SK-N-SH (cell line): Measurements from ENCODE around the gene ZNF750. TPM values are rescaled to one million over a fixed set of nuclear protein-coding genes. Genes with fewer than 3 reads are reported as not detected.

Experiments
- CTCF ChIA-PET: fragments of 300-600, 350-600 bp; formaldehyde crosslinking; extraction: SDS; loops from one replicate; lab custom pipeline; 2021; lab: Yijun Ruan, JAX
- POLR2A ChIA-PET: fragments of 350-600 bp; sonication (Branson Sonifier 250); formaldehyde crosslinking; extraction: SDS; loops from one replicate; lab custom pipeline; 2020; ENCODE audit warnings: antibody characterized with exemption, inconsistent platforms; lab: Yijun Ruan, JAX
- DNase-seq: peaks from one replicate; pipeline ENCODE4 v3.0.0; 2012
- H2AFZ ChIP-seq: fragments of 200-600 bp; sonication (generic); 2 replicates; pipeline ENCODE4 v1.8.1; 2016; ENCODE audit warnings: antibody characterized with exemption, mild to moderate bottlenecking, low read depth
- H3F3A ChIP-seq: fragments of 200-600 bp; sonication (generic); replicated peaks from 2 replicates; pipeline ENCODE3; 2016; ENCODE audit warnings: antibody characterized with exemption, mild to moderate bottlenecking; ENCODE audit not compliant: insufficient read depth
- H3K27ac ChIP-seq, 2 experiments: fragments of 200-500 bp in 1 of 2; fragments of 200-600 bp in 1 of 2; sonication (Bioruptor generic) in 1 of 2; sonication (generic), shearing (Covaris generic) in 1 of 2; 2 replicates each; pipeline versions ENCODE4 v1.5.1 to v1.6.1; 2014 to 2016; ENCODE audit warnings: low read depth in 2 of 2, inconsistent platforms in 1 of 2, low read length in 1 of 2, mild to moderate bottlenecking in 1 of 2, mixed read lengths in 1 of 2
- H3K27me3 ChIP-seq: fragments of 200-600 bp; sonication (generic), shearing (Covaris generic); 2 replicates; pipeline ENCODE4 v1.6.1; 2016; ENCODE audit warnings: mixed run types; ENCODE audit not compliant: insufficient read depth
- H3K36me3 ChIP-seq, 2 experiments: fragments of 200-500 bp in 1 of 2; fragments of 200-600 bp in 1 of 2; sonication (Bioruptor generic) in 1 of 2; sonication (generic) in 1 of 2; replicated peaks in 1 of 2; 2 replicates each; pipeline versions ENCODE3 to v1.5.1; 2014 to 2016; ENCODE audit warnings: low read length in 1 of 2, mild to moderate bottlenecking in 1 of 2; ENCODE audit not compliant: insufficient read depth in 2 of 2, control insufficient read depth in 1 of 2
- H3K4me1 ChIP-seq, 2 experiments: fragments of 200-500 bp in 1 of 2; fragments of 200-600 bp in 1 of 2; sonication (Bioruptor generic) in 1 of 2; sonication (generic), shearing (Covaris generic) in 1 of 2; 2 replicates each; pipeline versions ENCODE4 v1.5.1 to v1.6.1; 2014 to 2016; ENCODE audit warnings: low read depth in 1 of 2, low read length in 1 of 2, mixed run types in 1 of 2; ENCODE audit not compliant: insufficient read depth in 2 of 2, control insufficient read depth in 1 of 2
- H3K4me2 ChIP-seq: fragments of 200-600 bp; sonication (generic), shearing (Covaris generic); 2 replicates; pipeline ENCODE4 v1.6.1; 2017; ENCODE audit warnings: mixed run types
- H3K4me3 ChIP-seq, 2 experiments: fragments of 200-500 bp in 1 of 2; fragments of 200-600 bp in 1 of 2; sonication (Bioruptor generic) in 1 of 2; sonication (generic), shearing (Covaris generic) in 1 of 2; 2 replicates each; pipeline versions ENCODE4 v1.5.1 to v1.8.1; 2014 to 2016; ENCODE audit warnings: low read depth in 2 of 2, inconsistent platforms in 1 of 2, low read length in 1 of 2, mild to moderate bottlenecking in 1 of 2, mixed read lengths in 1 of 2, moderate library complexity in 1 of 2
- H3K79me2 ChIP-seq: fragments of 200-600 bp; sonication (generic); 2 replicates; pipeline ENCODE4 v1.8.1; 2017; ENCODE audit warnings: mild to moderate bottlenecking; ENCODE audit not compliant: insufficient read depth
- H3K9ac ChIP-seq: fragments of 200-600 bp; sonication (generic); 2 replicates; pipeline ENCODE4 v1.6.1; 2017; ENCODE audit warnings: mixed run types
- H3K9me2 ChIP-seq: fragments of 200-600 bp; sonication (generic); 2 replicates; pipeline ENCODE4 v1.6.1; 2017; ENCODE audit warnings: mixed run types
- H3K9me3 ChIP-seq: fragments of 200-600 bp; sonication (generic); 2 replicates; pipeline ENCODE4 v1.6.1; 2017; ENCODE audit warnings: mixed run types, mild to moderate bottlenecking, moderate library complexity
- H4K20me1 ChIP-seq: fragments of 200-600 bp; sonication (generic); 2 replicates; pipeline ENCODE4 v1.6.1; 2017; ENCODE audit warnings: mild to moderate bottlenecking, mixed run types; ENCODE audit not compliant: insufficient read depth
- ELF1 ChIP-seq: IDR thresholded peaks from 2 replicates; pipeline ENCODE4 v1.4.0; 2012
- EZH2phosphoT487 ChIP-seq: fragments of 200-600 bp; sonication (generic); IDR thresholded peaks from 2 replicates; pipeline ENCODE4 v1.6.1; 2017; ENCODE audit warnings: low read depth, mixed run types, mild to moderate bottlenecking, antibody characterized with exemption, moderate library complexity, borderline replicate concordance
- FOSL2 ChIP-seq: IDR thresholded peaks from 2 replicates; pipeline ENCODE4 v1.4.0; 2012; ENCODE audit warnings: low read depth, mild to moderate bottlenecking, moderate library complexity, borderline replicate concordance
- RCOR1 ChIP-seq: fragments of 150-350 bp; IDR thresholded peaks from 2 replicates; pipeline ENCODE4 v1.6.1; 2017; ENCODE audit warnings: antibody characterized with exemption, low read length
- SIN3A ChIP-seq: IDR thresholded peaks from 2 replicates; pipeline ENCODE4 v1.6.1; 2012; ENCODE audit warnings: low read depth, mild to moderate bottlenecking, low read length, moderate library complexity, borderline replicate concordance
- TAF1 ChIP-seq: IDR thresholded peaks from 2 replicates; pipeline ENCODE4 v1.6.1; 2012; ENCODE audit warnings: low read depth, mild to moderate bottlenecking, low read length, moderate library complexity, borderline replicate concordance
- WGBS: methylation state at CpG from one replicate; pipeline ENCODE4 v1.1.6; 2017; ENCODE audit warnings: low lambda C conversion rate; 5-methylcytosine and 5-hydroxymethylcytosine counted together
- polyA plus RNA-seq, 3 experiments: library from polyadenylated mRNA; depleted of rRNA; stranded (reverse); fragments of >200 nt; gene quantifications; 2 replicates each; pipeline ENCODE4 v1.2.3, GENCODE V29; 2012
- TF ChIP-seq, protein P1 (sequence below): IDR thresholded peaks from 2 replicates; pipeline ENCODE4 v1.6.1; 2012; ENCODE audit warnings: mild to moderate bottlenecking, low read depth, low read length, moderate library complexity
- TF ChIP-seq, protein P2 (sequence below): IDR thresholded peaks from 2 replicates; pipeline ENCODE4 v1.4.0; 2012; ENCODE audit warnings: low read depth, borderline replicate concordance
- TF ChIP-seq, protein P3 (sequence below): fragments of 150-350 bp; IDR thresholded peaks from 2 replicates; pipeline ENCODE4 v1.6.1; 2016; ENCODE audit warnings: mild to moderate bottlenecking, low read depth, low read length
- TF ChIP-seq, protein P4 (sequence below): IDR thresholded peaks from 2 replicates; pipeline ENCODE4 v1.4.0; 2012; ENCODE audit warnings: low read depth

ZNF750 gene
- polyA plus RNA-seq, 1 of the 3 experiments (the other 2 are of a cell fraction) = not detected

DNA sequence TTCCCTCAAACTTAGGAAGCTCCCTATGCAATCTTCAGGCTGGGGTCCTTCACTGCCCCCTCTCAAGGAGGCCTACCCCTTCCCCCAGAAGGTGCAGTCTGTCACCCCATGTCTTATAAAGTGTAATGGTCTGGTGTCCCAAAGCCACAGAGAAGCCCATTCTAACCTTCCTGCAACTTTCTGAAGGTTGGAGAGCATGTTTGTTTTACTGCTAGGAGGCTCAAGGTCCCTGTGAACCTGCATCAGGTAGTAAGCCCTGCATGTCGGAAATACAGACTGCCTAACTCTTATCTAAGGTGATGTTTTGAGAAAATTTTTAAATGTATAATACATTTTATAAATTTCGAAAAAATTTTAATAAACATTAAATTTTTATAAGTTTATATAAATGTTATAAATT is 18.3 kb downstream of the ZNF750 start:
- CTCF ChIA-PET = interaction anchor here (2.1 kb wide), 1 partner anchor 40 kb away, joined by 7 read pairs; no protein-coding TSS in a partner anchor
- POLR2A ChIA-PET = no interaction called here
- no peak for DNase-seq

More for the DNA sequence above, 18.3 kb downstream of the ZNF750 start:
- no peak overlapping the region for H3K4me3 ChIP-seq
- H2AFZ ChIP-seq = no peak overlapping the region
- no peak overlapping the region for H3K9ac ChIP-seq
- peaks cover 13% of the 10 kb centered on the region; the same call in 1 of the 2 replicates for H3K79me2 ChIP-seq
- no peaks in the 10 kb centered on the region for H3K9me2 ChIP-seq
- TF ChIP-seq RCOR1 (no peak), EZH2phosphoT487 (no peak), FOSL2 (no peak), TAF1 (no peak), ELF1 (no peak), SIN3A (no peak)
- TF ChIP-seq, protein P1, sequence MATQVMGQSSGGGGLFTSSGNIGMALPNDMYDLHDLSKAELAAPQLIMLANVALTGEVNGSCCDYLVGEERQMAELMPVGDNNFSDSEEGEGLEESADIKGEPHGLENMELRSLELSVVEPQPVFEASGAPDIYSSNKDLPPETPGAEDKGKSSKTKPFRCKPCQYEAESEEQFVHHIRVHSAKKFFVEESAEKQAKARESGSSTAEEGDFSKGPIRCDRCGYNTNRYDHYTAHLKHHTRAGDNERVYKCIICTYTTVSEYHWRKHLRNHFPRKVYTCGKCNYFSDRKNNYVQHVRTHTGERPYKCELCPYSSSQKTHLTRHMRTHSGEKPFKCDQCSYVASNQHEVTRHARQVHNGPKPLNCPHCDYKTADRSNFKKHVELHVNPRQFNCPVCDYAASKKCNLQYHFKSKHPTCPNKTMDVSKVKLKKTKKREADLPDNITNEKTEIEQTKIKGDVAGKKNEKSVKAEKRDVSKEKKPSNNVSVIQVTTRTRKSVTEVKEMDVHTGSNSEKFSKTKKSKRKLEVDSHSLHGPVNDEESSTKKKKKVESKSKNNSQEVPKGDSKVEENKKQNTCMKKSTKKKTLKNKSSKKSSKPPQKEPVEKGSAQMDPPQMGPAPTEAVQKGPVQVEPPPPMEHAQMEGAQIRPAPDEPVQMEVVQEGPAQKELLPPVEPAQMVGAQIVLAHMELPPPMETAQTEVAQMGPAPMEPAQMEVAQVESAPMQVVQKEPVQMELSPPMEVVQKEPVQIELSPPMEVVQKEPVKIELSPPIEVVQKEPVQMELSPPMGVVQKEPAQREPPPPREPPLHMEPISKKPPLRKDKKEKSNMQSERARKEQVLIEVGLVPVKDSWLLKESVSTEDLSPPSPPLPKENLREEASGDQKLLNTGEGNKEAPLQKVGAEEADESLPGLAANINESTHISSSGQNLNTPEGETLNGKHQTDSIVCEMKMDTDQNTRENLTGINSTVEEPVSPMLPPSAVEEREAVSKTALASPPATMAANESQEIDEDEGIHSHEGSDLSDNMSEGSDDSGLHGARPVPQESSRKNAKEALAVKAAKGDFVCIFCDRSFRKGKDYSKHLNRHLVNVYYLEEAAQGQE = no peak
- TF ChIP-seq, protein P2, sequence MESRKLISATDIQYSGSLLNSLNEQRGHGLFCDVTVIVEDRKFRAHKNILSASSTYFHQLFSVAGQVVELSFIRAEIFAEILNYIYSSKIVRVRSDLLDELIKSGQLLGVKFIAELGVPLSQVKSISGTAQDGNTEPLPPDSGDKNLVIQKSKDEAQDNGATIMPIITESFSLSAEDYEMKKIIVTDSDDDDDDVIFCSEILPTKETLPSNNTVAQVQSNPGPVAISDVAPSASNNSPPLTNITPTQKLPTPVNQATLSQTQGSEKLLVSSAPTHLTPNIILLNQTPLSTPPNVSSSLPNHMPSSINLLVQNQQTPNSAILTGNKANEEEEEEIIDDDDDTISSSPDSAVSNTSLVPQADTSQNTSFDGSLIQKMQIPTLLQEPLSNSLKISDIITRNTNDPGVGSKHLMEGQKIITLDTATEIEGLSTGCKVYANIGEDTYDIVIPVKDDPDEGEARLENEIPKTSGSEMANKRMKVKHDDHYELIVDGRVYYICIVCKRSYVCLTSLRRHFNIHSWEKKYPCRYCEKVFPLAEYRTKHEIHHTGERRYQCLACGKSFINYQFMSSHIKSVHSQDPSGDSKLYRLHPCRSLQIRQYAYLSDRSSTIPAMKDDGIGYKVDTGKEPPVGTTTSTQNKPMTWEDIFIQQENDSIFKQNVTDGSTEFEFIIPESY = no peak
- TF ChIP-seq, protein P3, sequence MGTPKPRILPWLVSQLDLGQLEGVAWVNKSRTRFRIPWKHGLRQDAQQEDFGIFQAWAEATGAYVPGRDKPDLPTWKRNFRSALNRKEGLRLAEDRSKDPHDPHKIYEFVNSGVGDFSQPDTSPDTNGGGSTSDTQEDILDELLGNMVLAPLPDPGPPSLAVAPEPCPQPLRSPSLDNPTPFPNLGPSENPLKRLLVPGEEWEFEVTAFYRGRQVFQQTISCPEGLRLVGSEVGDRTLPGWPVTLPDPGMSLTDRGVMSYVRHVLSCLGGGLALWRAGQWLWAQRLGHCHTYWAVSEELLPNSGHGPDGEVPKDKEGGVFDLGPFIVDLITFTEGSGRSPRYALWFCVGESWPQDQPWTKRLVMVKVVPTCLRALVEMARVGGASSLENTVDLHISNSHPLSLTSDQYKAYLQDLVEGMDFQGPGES = no peak
- TF ChIP-seq, protein P4, sequence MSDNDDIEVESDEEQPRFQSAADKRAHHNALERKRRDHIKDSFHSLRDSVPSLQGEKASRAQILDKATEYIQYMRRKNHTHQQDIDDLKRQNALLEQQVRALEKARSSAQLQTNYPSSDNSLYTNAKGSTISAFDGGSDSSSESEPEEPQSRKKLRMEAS = no peak
- H3F3A ChIP-seq = no peaks in the 10 kb centered on the region
- WGBS = 93% methylated on average over 2 of the region's 2 CpGs
- H3K9me3 ChIP-seq = peaks cover 16% of the 10 kb centered on the region; the same call in 1 of the 2 replicates
- H3K27me3 ChIP-seq = no peaks in the 10 kb centered on the region
- H3K4me2 ChIP-seq = no peak overlapping the region
- no peaks in the 10 kb centered on the region for H4K20me1 ChIP-seq
- no peaks in the 10 kb centered on the region for H3K4me1 ChIP-seq
- H3K27ac ChIP-seq = no peak overlapping the region
- peaks cover 0 to 55% of the 10 kb centered on the region in 2 experiments for H3K36me3 ChIP-seq
